Subcutaneous adipose tissue (tissue), 4 donors: ENCODE measurements around the gene TP53AIP1. TPM values are rescaled to one million over a fixed set of nuclear protein-coding genes. Genes with fewer than 3 reads are reported as not detected.

ENCODE experiments used
- CTCF ChIP-seq: fragments of 450-650 bp; IDR thresholded peaks from one replicate; pipeline ENCODE4 v1.5.1; 2016; ENCODE audit warnings: low read depth, mild to moderate bottlenecking, control low read depth, antibody characterized with exemption, moderate library complexity
- total RNA-seq, 4 donors: library from RNA; depleted of rRNA; stranded (reverse); fragments of >200 nt; gene quantifications; one replicate each; pipeline ENCODE4 v1.1.0, GENCODE V29; 2016

The TP53AIP1 gene
- total RNA-seq, 4 donors from 2014 or later, result not detected

- TF ChIP-seq CTCF, result no peak
These were observed 4.3 kb downstream of the TP53AIP1 start for GRCh38 chr11:128938156-128938885.

- no peak for TF ChIP-seq CTCF
These were observed 5.2 kb downstream of the TP53AIP1 start for GRCh38 chr11:128937480-128937879.

- TF ChIP-seq CTCF, result no peak
These were observed 5.9 kb downstream of the TP53AIP1 start for GRCh38 chr11:128936606-128937251.

GRCh38 chr11:128934926-128935325, 7.7 kb downstream of the TP53AIP1 start:
- TF ChIP-seq CTCF, result no peak

- no peak for TF ChIP-seq CTCF
These were observed 8.3 kb downstream of the TP53AIP1 start for GRCh38 chr11:128934351-128934750.

- no peak for TF ChIP-seq CTCF
These were observed 9.0 kb downstream of the TP53AIP1 start for GRCh38 chr11:128933481-128934178.

- TF ChIP-seq CTCF, result no peak
These were observed 11.0 kb downstream of the TP53AIP1 start for GRCh38 chr11:128931668-128932067.
